Stimulated activated CD4-positive, alpha-beta T cell treated with anti-CD3 and anti-CD28 coated beads, Interleukin-1b, Interleukin-23, amount 100 ng/mL, for 4 hours (primary cell): ENCODE measurements around the gene GRIK5.
A peak's percentile ranks its signal among the peaks of the same experiment; 100 is the strongest.
"Not testable (repeated sequence)": the region's sequence is repeated elsewhere in the genome, so short reads cannot be mapped to it uniquely, and the experiment has no call there.

Experiments
- DNase-seq, 2 donors: peaks; one replicate each; pipeline ENCODE4 v3.0.0-alpha.2; 2020; ENCODE audit warnings: low read depth in 2 of 2

GRIK5 gene

GRCh38 chr19:42017040-42017439 lies 53.0 kb downstream of the GRIK5 start:
- no peak for DNase-seq

DNA sequence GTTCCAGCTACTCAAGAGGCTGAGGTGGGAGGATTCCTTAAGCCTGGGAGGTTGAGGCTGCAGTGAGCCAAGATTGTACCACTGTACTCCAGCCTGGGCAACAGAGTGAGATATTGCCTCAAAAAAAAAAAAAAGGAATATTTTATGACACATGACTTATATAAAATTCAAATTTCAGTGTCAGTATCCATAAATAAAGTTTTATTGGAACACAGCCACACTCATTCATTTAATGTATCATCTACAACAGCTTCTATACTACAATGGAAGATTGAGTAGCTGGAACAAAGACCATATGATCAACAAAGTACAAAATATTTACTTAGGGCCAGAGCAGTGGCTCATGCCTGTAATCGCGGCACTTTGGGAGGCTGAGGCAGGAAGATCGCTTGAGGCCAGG lies 57.3 kb downstream of the GRIK5 start:
- not testable (repeated sequence) for DNase-seq

GRCh38 chr19:42010245-42011126 lies 59.5 kb downstream of the GRIK5 start:
- DNase-seq = no peak

GRCh38 chr19:42006569-42006968 lies 63.4 kb downstream of the GRIK5 start:
- no peak for DNase-seq

DNA sequence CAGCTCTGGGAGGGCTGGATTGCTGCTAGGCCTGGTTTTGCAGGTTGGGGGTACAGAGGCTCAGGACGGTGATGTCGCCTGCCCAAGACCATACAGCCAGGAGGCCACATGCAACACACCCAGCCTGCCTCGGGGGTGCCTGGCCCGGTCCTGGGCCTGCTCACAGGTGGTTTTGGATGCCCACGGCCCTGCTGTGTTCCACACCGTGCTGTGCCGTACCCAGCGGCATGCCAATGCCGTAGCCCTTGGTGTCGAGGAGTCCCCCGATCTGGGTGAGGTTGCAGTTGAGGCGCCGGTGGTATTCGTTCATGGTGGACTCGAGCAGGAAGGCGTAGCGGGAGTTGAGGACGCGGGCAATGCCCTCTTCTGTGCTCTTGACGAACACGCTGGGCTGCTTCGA lies 64.5 kb downstream of the GRIK5 start:
- DNase-seq = no peak

DNA sequence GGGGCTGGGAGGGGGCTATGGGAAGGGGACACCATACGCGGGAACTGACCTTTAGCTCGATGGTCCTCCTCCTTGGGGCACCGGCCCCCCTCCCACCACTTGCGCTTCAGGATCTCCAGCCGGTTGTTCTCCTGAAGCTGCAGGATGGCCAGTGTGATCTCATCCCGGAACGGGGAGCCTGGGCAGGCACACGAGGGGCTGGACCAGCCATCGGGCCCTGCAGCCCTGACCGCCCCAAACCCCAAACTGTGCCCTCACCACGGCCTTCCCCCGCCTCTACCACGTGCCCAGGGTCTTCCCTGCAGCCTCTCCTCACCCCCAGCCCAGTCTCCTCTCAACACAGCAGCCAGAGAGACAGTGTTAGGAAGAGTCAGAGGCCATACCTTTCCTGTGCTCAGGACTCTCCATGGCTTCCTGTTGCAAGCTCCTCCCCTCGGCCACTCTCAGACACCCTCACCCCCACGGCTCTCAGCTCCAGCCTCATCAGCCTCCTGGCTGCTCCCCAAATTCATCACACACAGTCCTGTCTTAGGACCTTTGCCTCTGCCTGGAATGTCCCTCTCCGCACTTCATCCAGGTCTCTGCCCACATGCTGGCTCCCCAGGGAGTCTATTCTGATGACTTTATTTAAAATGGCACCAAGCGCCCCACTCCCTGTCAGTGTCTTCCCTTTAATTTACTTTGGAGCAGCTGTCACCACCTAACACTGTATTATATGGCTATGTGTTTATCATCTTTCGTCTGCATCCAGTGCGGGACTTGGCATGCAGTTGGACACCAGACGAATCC lies 66.3 kb downstream of the GRIK5 start:
- no peak for DNase-seq

DNA sequence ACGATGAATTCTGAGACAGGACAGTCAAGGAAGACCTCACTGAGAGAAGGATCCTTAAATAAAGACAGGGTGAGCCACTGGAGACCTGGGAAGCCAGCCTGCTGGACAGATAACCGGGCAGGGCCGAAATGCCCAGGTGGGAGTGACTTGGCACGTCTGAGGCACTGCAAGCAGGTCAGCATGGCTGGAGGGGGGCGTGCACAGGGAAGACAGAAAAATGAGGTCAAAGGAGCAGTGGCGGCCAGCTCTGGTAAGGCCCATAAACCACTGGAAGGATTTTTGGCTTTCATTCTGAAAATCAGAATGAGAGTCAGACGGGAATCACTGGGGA lies 70.2 kb downstream of the GRIK5 start:
- DNase-seq = no peak

DNA sequence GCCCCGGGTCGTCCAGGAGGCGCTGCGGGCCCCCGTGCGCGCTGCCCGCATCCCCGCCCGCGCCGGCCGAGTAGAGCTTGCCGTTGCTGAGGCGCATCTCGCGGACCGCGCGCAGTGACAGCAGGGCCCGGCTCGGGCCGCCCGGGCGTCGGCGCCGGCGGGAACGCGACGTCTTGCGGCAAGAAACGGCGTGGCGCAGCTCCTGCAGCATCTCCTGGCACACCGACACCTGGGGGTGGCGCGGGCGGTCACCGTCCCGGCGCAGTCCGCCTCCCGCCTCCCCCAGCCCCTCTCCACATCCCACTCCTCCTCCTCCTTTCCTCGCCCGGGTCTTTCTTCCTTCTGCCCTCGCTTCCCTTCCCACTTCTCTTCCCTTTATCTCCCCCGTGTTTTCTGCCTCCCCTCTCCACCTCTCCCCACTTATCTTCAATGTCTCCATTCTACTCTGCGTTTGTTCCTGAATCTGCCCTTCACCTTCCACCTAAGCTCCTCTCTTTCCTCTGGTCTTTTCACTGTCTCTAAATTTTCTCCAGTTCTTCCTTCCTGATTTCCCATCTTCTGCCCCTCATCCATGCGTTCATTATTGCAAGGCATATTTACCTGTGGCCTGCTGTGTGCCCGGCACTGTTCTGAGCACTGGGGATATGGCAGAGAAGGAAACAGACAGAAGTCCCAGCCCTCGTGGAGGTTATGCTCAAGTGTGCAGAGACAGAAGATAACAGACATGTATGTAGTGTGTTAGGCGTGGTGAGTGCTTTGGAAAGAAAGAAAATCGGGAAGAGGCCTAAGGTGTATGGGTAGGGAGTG lies 70.7 kb downstream of the GRIK5 start:
- no peak for DNase-seq

DNA sequence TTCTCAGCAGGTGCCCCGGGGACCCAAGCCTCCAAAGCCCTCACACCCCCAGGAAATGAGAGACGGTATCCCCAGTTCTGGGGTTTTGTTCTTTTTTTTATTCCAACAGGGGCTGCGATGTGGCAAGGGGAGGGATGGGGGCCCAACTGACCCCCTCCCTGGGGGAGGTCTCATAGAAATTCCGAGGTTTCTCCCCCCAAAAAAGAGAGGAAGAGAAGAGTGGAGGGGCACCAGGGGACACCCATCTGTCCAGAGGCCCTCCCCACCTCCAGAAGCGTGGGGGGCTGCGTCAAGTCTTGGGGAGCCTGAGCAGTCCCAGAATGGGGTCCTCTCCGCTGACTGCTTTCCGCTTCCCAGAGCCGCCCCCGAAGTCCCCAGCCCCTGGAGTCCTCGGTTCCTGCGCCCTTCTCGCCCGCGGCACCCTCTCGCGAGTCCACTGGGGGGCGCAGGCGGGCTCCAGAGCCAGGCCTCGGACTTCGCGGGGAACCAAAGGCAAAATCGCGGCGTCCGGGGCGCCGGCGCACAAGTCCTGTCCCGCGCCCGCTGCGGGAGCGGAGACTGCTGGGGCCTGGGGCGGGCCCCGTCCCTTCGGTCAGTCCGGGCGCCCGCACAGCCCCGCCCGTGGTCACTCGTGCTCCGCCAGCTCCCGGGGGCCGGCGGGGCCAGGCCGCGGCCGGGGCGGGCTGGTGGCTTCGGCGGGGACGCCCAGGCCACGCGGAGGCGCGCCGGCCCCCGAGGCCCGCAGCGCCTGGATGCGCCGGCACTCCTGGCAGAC lies 71.6 kb downstream of the GRIK5 start:
- peak in 1 of 2 donors; percentile 37 for DNase-seq

GRCh38 chr19:41997851-41998229 lies 72.2 kb downstream of the GRIK5 start:
- DNase-seq = no peak

DNA sequence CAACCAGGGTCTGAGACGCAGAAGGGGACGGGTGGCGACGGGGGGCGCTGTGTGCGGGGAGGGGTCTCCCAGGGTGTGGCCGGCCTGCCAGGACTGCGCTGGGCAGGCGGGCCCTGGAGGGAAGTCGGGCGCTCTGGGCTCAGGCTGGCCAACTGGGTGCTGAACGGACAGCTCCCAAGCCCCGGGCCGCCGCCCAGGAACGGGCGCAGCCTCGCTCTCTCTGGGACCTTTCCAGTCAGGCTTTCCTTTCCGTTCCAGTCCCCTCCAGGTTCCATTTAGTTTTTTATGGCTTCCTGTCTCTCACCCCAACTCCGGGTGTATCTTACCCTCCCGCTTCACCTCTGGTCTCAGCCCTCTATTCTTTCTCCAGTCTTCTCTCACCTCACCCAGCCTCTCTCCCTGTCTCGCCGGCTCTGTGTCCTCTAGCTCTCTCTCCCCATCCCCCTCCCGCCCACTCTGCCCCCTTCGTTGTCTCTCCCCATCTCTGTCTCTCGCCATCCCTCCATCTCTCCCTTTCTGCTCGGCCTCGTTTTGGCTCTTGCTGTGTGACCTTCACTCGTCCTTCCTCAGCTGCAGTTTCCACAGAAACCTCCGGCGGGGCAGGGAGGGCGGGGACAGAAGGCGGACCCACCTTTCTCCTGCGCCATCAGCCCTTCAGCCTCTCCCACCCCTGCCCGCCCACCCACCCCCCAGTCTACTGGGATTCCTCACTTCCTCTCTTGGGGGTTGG lies 72.7 kb downstream of the GRIK5 start:
- DNase-seq = peak in 1 of 2 donors; percentile 31

- no peak for DNase-seq
Observed at GRCh38 chr19:41995959-41996797, 73.8 kb downstream of the GRIK5 start.

DNA sequence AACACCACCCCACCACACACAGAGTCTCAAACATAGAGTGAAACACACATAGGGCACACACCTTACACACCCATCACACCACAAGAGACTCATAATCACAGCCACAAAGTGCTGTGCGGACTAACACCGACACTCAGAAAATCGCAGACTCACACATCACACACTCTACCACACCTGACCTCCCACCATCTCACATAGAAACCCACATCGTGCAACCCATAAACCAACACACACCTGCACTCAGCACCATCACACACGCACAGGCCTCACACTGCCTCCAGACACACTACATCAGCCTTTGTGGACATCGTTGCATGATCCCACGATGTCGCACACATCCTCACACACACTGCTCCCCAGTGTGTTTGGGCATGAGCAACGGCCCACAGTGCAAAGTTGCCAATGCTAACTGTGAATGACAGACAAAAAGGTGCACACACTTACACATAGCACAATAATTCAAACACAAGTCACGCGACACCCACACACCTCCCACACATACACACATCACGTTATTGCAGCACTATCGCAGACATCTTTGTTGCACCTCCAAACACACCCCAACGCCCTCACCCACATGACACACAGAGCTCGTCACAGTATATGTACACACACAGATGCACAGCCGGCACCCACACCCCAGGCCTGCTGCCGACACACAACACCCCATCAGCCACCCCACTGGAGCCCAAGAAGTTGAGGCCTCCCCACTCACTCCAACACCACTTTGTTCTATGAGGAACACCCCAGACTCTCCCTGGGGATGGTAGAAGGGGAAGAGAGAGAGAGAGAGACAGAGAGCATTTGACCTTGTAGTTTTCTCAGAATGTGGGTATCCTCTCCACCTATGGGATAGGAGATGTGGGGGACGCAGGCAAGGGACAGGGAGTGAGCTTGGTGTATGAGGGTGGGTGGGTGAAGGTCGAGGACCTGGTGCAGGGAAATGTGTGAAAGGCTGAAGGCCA lies 74.7 kb downstream of the GRIK5 start:
- no peak for DNase-seq

- no peak for DNase-seq
Observed at GRCh38 chr19:41994521-41994971, 75.5 kb downstream of the GRIK5 start.

DNA sequence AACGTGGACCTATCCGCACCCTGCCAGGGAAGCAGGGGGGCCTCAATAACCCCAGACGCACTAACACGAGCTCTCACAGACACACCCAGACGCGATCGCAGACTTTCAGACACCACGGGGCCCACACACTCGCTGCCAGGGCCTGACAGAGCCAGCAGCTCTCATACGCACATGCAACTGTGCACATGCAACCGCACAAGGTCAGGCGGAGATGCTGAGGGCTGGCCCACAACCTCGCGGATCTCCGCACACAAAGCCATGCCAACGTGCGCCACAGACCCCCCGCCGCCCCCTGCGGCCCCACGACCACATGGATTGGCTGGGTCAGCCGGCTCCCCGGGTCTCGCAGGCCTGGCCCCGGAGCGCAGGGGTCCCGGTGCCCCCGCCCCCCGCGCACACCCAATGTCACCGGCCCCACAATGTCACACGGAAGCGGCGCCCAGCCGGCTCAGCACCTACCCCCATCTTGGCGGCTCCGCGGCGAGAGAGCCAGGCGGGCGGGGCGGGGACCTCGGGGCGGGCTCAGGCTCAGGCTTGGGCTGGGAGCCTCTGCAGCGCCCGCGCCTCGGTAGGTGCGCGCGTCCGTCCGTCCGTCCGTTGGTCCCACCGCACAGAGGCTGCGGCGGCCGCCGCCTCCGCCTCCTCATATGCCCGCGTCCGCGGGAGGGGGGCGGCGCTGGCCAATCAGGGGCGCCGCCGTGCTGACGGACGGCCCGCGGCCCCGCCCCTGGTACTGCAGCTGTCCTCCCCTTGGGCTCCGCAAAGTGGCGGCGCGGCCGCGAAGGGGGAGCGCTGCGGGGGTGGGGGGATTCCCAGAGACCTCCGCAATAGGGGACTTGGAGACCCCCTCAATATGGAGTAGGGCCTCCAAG lies 76.2 kb downstream of the GRIK5 start, which contains the start of gene ATP1A3:
Gene ATP1A3 (minus strand): TSS at position 619 of the 872 bp plus-strand sequence. CDS start 154 bp downstream, at position 465.
- DNase-seq = peak; percentile 40 to 54

DNA sequence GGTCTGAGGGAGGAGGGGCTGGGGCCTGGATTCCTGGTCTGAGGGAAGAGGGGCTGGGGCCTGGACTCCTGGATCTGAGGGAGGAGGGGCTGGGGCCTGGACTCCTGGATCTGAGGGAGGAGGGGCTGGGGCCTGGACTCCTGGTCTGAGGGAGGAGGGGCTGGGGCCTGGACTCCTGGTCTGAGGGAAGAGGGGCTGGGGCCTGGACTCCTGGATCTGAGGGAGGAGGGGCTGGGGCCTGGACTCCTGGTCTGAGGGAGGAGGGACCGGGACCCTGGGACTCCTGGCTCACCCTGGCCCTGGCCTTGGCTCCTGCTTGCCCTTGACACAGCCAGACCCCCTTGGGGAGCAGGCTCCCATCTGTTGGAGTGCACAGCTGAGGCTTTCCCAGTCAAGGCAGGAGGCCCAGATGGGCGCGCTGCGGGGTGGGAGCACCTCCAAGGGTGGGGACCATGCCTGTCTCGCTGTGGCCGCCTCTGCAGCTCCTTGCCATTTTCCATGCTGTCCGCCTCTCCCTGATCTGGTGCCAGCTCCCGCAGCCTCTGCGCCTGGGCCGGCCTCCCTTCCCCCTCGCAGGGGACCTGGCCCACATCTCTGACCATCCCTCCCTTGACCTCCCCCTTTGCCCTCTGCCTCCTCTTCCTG lies 78.0 kb downstream of the GRIK5 start:
- DNase-seq = not testable (repeated sequence)

GRCh38 chr19:41991025-41991424 lies 79.0 kb downstream of the GRIK5 start:
- DNase-seq = no peak
